Caco-2 (cell line): ENCODE results near the gene PPM1H. TPM values are rescaled to one million over a fixed set of nuclear protein-coding genes. Genes with fewer than 3 reads are reported as not detected.

Experiments
- BruUV-seq: library from RNA; stranded (reverse); fragments of 400-500 nt; replicated peaks from 2 replicates; lab custom pipeline; 2021; lab: Mats Ljungman, UMichigan
- CTCF ChIA-PET: fragments of 300-600 bp; sonication (Branson Sonifier 250); formaldehyde crosslinking; loops from one replicate; lab custom pipeline; 2022; ENCODE audit warnings: antibody characterized with exemption; lab: Charles Lee
- POLR2A ChIA-PET: fragments of 300-600 bp; sonication (Branson Sonifier 250); formaldehyde crosslinking; loops from one replicate; lab custom pipeline; 2022; ENCODE audit warnings: antibody characterized with exemption; lab: Charles Lee
- DNase-seq, 2 experiments: peaks; one replicate each; pipeline versions ENCODE4 v3.0.0 to v3.0.0-alpha.2; 2020 to 2022
- H3K27me3 ChIP-seq: replicated peaks from 2 replicates; pipeline ENCODE4 v1.6.0; 2011; ENCODE audit warnings: low read length; ENCODE audit not compliant: control insufficient read depth, insufficient read depth
- H3K36me3 ChIP-seq: 2 replicates; pipeline ENCODE4 v1.5.1; 2011; ENCODE audit warnings: low read length; ENCODE audit not compliant: control insufficient read depth, insufficient read depth
- H3K4me1 ChIP-seq: fragments of 250-450 bp; sonication (Bioruptor Pico); 2 replicates; pipeline ENCODE4 v1.5.1; 2020; ENCODE audit warnings: mild to moderate bottlenecking
- H3K4me3 ChIP-seq: 2 replicates; pipeline ENCODE4 v1.5.1; 2011; ENCODE audit warnings: low read depth, mild to moderate bottlenecking, control low read depth, low read length
- H3K9me3 ChIP-seq: fragments of 250-450 bp; sonication (Bioruptor Pico); 2 replicates; pipeline ENCODE4 v1.5.1; 2020; ENCODE audit warnings: mild to moderate bottlenecking, moderate library complexity
- H3K27ac Mint-ChIP-seq: one replicate; pipeline ENCODE4 v1.8.0; 2022; ENCODE audit warnings: mixed read lengths; ENCODE audit not compliant: unreplicated experiment
- H3K27me3 Mint-ChIP-seq: one replicate; pipeline ENCODE4 v1.8.0; 2022; ENCODE audit warnings: mixed read lengths; ENCODE audit not compliant: insufficient read depth, unreplicated experiment
- H3K36me3 Mint-ChIP-seq: one replicate; pipeline ENCODE4 v1.8.0; 2022; ENCODE audit warnings: mild to moderate bottlenecking, mixed read lengths; ENCODE audit not compliant: insufficient read depth, unreplicated experiment
- H3K4me1 Mint-ChIP-seq: one replicate; pipeline ENCODE4 v1.8.0; 2022; ENCODE audit warnings: low read depth, mixed read lengths; ENCODE audit not compliant: unreplicated experiment
- H3K4me3 Mint-ChIP-seq: one replicate; pipeline ENCODE4 v1.8.0; 2022; ENCODE audit warnings: mild to moderate bottlenecking, moderate library complexity, mixed read lengths; ENCODE audit not compliant: unreplicated experiment
- H3K9me3 Mint-ChIP-seq: one replicate; pipeline ENCODE4 v1.8.0; 2022; ENCODE audit warnings: mixed read lengths; ENCODE audit not compliant: unreplicated experiment
- CTCF ChIP-seq, 2 experiments: fragments of 200-600 bp in 1 of 2; IDR thresholded peaks; 1 replicate in 1 of 2; 2 replicates in 1 of 2; pipeline versions ENCODE4 v1.5.1 to v1.8.0; 2011 to 2022; ENCODE audit warnings: antibody characterized with exemption in 1 of 2, control low read depth in 1 of 2, inconsistent platforms in 1 of 2, low read depth in 1 of 2, low read length in 1 of 2, mild to moderate bottlenecking in 1 of 2, moderate library complexity in 1 of 2; ENCODE audit not compliant: insufficient read depth in 1 of 2, severe bottlenecking in 1 of 2, unreplicated experiment in 1 of 2
- intact Hi-C: fragments of 100-400 bp; cut with micrococcal nuclease; formaldehyde crosslinking; loops from one replicate; pipeline ENCODE4 v1.10.0; 2022; ENCODE audit not compliant: unreplicated experiment
- total RNA-seq: library from RNA; stranded (reverse); gene quantifications from 2 replicates; pipeline ENCODE4 v1.2.3, GENCODE V29; 2022

PPM1H gene
- total RNA-seq, 1 experiment from 2014 or later, result 151 TPM

GRCh38 chr12:62654326-62655241, 280.4 kb downstream of the PPM1H start:
- Histone ChIP-seq H3K4me1 (no peaks in the 10 kb centered on the region; the same call in 1 of the 2 replicates), H3K4me3 (no peak overlapping the region), H3K9me3 (no peaks in the 10 kb centered on the region), H3K27me3 (no peaks in the 10 kb centered on the region), H3K36me3 (no peaks in the 10 kb centered on the region; the same call in 1 of the 2 replicates)
- POLR2A ChIA-PET, result no interaction called here
- H3K4me1 Mint-ChIP-seq, result peaks cover 6% of the 10 kb centered on the region
- no peak overlapping the region for H3K4me3 Mint-ChIP-seq
- H3K27ac Mint-ChIP-seq, result no peak overlapping the region
- CTCF ChIA-PET, result no interaction called here
- H3K9me3 Mint-ChIP-seq, result no peaks in the 10 kb centered on the region
- DNase-seq, result no peak
- H3K36me3 Mint-ChIP-seq, result peaks cover 92% of the 10 kb centered on the region
- TF ChIP-seq CTCF (IDR thresholded peaks at IDR 0.05; ENCODE audit: insufficient read depth in 1 of 2, low read depth in 1 of 2, low read length in 1 of 2, severe bottlenecking in 1 of 2, unreplicated experiment in 1 of 2), result no peak
- H3K27me3 Mint-ChIP-seq, result no peaks in the 10 kb centered on the region
- intact Hi-C loops, result no loop called here
- BruUV-seq, result no TSS peak

- no TSS peak for BruUV-seq
- TF ChIP-seq CTCF (IDR thresholded peaks at IDR 0.05; ENCODE audit: insufficient read depth in 1 of 2, low read depth in 1 of 2, low read length in 1 of 2, severe bottlenecking in 1 of 2, unreplicated experiment in 1 of 2), result no peak
- no peaks in the 10 kb centered on the region for H3K27me3 Mint-ChIP-seq
- DNase-seq, result no peak
- ChIA-PET CTCF (no interaction called here), POLR2A (no interaction called here)
- H3K27ac Mint-ChIP-seq, result no peak overlapping the region
- H3K4me3 Mint-ChIP-seq, result no peak overlapping the region
- H3K4me1 Mint-ChIP-seq, result peaks cover 6% of the 10 kb centered on the region
- Histone ChIP-seq H3K4me1 (no peaks in the 10 kb centered on the region; the same call in 1 of the 2 replicates), H3K9me3 (no peaks in the 10 kb centered on the region), H3K27me3 (no peaks in the 10 kb centered on the region), H3K4me3 (no peak overlapping the region), H3K36me3 (peaks cover 1% of the 10 kb centered on the region; the same call in 1 of the 2 replicates)
- intact Hi-C loops, result no loop called here
- H3K36me3 Mint-ChIP-seq, result peaks cover 90% of the 10 kb centered on the region
- H3K9me3 Mint-ChIP-seq, result no peaks in the 10 kb centered on the region
Observed at GRCh38 chr12:62653740-62654139, 281.2 kb downstream of the PPM1H start.

- Mint-ChIP-seq H3K27me3 (no peaks in the 10 kb centered on the region), H3K4me1 (peaks cover 6% of the 10 kb centered on the region), H3K9me3 (no peaks in the 10 kb centered on the region), H3K4me3 (no peak overlapping the region), H3K36me3 (peaks cover 89% of the 10 kb centered on the region), H3K27ac (no peak overlapping the region)
- Histone ChIP-seq H3K4me1 (no peaks in the 10 kb centered on the region; the same call in 1 of the 2 replicates), H3K36me3 (peaks cover 1% of the 10 kb centered on the region; the same call in 1 of the 2 replicates), H3K9me3 (no peaks in the 10 kb centered on the region), H3K4me3 (no peak overlapping the region), H3K27me3 (no peaks in the 10 kb centered on the region)
- CTCF ChIA-PET, result no interaction called here
- POLR2A ChIA-PET, result no interaction called here
- no peak for TF ChIP-seq CTCF (IDR thresholded peaks at IDR 0.05; ENCODE audit: insufficient read depth in 1 of 2, low read depth in 1 of 2, low read length in 1 of 2, severe bottlenecking in 1 of 2, unreplicated experiment in 1 of 2)
- intact Hi-C loops, result no loop called here
- no peak for DNase-seq
- BruUV-seq, result no TSS peak
Observed at GRCh38 chr12:62653304-62653703, 281.6 kb downstream of the PPM1H start.
